ENCODE results near the gene SDSL.

The SDSL gene

DNA sequence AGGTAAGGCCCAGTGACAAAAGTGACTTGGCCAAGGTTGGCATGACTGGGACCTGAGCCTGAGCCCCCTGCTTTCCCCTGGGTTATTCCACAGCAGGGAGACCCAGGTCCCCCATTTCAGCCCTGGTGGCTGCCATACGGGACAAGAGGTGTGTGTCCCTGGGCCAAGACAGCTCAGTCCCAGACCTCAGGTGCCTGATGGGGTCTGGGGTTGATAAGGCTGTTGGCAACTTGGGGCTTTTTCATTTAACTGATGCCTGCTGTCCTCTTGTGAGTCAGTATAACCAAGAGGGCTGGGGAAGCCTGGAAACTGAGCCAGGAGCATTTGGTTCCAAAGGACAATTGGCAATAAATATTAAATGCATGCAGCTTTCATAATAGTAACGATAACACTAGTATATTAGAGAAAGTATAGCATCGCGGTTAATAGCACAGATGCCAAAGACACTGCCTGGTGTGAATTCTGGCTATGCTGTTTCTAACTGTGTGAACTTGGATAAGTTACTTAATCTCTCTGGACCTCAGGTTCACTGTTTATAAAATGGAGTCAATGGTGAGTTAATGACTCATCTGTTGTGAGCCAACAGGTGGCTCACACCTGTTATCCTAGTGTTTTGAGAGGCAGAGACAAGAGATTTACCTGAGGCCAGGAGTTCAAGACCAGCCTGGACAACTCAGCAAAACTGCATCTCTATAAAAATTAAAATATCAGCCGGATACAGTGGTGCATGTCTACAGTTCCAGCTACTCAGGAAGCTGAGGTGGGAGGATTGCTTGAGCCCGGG is 898 bp downstream of the SDSL start:
- FAIRE-seq, result no peak

DNA sequence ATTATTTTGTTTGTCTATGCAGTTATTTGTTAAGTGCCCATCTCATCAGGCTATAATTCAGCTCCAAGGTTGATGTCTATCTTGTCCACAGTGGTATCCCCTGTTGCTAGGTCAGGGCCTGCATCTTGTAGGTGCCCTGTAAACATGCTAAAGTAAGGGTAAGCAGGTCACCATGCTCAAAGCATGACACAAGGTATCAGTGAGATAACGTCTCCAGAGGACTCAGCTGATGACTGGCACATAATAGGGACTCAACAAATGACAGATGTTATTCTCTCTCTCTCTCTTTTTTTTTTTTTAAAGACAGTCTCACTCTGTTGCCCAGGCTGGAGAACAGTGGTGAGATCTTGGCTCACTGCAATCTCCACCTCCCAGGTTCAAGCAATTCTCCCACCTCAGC is 2.3 kb downstream of the SDSL start:
- no peak for FAIRE-seq

DNA sequence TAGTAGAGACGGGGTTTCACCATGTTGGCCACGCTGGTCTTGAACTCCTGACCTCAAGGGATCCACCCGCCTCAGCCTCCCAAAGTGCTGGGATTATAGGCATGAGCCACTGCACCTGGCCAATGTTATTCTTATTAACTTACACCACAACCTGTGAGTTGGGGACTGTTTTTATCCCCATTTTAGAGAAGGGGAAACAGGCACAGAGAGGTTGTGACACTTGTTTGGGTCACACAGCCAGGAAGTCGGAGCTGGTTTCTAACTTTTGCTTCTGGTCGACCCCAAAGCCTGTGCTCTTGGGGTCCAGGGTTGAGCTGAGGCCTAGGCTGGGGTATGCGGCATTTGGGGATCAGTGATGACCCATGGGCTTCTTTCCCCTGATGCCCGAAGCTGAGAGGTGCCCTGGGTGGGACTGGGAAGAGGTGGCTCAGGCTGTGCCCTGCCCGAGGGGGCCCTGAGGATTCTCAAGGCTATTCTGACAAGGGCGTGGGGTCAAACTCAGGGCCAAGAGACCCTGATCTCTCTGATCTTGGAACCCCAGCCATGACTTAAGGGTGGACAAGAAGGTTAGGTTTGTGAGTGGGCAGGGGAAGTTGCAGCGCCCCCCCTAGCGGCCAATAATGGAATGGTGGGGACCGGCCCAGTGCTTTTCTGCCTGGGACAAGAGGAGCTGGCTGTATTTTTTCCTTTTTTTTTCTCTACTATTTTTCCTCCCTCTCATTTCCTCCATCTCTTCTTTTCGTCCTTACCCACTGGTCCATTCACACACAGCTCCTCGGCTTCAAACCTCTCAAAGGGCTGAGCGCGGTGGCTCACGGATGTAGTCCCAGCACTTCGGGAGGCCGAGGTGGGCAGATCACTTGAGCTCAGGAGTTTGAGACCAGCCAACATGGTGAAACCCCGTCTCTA is 3.0 kb downstream of the SDSL start:
- FAIRE-seq, result no peak

DNA sequence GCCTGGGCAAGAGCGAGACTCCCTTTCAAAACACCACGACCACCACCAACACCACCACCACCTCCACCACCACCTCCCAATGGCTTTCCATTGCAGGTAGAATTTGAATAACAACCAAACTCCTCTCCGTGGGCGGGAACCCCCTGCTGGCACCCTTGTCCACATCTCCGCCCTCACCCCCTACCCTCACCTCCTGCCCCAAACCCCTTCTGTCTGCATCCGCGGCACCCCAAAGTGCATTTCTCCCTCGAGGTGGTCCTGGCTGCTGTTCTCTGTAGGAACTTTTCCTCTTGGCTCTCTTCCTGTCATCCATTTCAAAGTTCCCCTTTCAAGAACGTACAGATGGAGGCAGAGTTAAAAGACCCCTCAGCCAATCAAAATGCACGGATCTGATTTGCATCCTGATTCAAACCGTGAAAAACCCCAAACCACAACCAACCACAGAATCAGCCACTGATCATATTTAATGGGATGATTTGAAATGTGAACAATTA is 3.8 kb downstream of the SDSL start:
- no peak for FAIRE-seq

DNA sequence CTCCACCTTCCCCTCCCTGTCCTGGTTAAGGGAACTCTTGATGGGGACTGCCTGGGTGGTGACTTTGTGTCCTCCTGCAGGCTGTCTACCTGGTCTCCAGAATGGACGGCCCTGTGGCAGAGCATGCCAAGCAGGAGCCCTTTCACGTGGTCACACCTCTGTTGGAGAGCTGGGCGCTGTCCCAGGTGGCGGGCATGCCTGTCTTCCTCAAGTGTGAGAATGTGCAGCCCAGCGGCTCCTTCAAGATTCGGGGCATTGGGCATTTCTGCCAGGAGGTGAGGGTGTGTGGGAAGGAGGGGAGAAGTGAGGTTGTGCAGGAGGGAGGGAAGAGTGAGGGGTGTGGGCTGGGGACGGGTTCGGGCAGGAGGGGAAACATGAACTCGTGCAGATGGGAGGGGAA is 5.7 kb downstream of the SDSL start:
- no peak for FAIRE-seq

DNA sequence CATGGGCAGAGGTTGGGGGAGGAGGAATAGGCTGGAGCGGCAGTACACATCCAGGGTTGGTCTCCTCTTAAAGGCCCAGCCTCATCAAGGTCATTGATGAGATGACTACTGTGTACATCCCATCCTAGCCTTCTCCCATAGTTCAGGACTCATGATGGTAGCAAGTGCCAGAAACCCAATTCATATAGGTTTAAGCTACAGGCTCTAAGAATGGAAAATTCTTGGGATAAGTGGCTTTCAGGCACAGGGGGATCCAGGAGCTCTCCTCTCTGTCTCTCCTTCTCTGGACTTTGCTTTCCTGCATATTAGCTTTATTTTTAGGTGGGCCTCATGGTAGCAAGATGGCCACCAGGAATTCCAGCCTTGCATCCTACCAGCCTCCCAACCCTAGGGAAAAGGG is 6.3 kb downstream of the SDSL start:
- no peak for FAIRE-seq

DNA sequence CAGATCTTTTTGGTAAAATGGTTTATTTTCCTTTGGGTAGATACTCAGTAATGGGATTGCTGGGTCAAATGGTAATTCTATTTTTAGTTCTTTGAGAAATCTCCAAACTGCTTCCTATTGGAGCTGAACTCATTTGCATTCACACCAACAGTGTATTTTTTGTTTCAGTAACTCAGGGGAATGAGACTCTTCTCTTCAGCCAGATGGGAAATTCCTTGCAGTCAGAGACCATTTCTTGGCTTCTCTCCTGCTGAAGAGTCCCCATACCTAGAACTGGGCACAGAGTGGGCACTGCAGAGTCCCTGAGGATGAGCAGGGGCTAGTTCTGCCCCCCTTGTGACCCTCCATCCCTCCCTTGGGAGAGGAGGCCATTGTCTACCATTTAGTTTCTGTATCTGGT is 10.8 kb downstream of the SDSL start:
- FAIRE-seq, result no peak

DNA sequence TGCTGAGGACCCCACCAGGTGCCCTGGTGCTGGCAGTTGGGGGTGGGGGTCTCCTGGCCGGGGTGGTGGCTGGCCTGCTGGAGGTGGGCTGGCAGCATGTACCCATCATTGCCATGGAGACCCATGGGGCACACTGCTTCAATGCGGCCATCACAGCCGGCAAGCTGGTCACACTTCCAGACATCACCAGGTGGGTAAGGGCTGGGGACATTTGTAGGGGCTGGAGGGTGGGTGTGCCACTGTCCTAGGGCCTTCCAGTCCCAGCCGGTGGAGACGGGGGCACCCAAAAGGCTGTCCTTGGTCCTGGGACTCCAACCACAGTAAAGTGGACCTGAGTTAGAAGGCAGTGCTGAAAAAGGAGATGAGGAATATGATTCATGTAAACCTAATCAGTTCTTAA is 13.2 kb downstream of the SDSL start:
- FAIRE-seq, result no peak

DNA sequence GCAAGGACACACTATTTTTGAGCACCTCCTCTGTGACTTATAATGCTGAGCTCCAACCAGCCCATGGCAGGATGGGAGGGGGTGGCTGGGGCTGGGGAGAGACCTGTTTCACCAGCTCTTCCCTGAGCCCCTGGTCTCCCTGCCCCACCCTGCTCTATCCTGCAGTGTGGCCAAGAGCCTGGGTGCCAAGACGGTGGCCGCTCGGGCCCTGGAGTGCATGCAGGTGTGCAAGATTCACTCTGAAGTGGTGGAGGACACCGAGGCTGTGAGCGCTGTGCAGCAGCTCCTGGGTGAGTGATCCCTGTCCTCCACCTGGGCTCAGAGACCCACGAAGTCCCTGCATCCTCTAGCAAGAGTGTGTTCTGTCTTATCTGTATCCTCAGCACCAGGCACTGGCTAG is 14.4 kb downstream of the SDSL start:
- FAIRE-seq, result no peak

DNA sequence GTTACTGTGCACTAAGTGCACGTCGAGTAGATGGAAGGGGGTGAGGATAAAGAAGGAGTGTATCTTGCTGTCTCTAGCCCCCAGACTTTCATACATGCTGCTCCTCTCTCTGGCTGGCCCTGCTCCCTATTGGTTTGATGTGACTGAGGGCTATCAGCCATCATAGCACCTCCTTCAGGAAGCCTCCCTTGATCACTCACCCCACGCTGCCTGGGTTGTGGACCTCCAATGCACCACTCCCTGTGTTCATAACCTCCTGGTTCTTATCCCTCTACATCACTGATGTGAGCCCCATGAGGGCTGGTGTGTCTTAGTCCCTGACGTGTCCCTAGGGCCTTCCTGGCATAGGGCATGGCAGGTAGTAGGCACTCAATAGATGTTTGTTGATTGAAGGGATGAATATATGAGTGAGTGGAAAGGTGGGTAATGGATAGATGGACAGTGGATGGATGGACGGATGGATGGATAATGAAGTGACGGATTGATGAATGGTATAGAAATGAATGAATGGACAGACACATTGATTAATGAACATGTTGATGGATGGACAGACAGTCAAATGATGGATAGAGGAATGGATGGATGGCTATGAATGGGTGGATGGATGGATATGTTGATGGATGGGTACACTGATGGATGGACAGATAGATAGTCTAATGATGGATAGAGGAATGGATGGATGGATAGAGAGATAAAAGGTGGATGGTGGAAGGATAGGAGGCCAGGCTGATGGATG is 15.0 kb downstream of the SDSL start:
- FAIRE-seq, result no peak

DNA sequence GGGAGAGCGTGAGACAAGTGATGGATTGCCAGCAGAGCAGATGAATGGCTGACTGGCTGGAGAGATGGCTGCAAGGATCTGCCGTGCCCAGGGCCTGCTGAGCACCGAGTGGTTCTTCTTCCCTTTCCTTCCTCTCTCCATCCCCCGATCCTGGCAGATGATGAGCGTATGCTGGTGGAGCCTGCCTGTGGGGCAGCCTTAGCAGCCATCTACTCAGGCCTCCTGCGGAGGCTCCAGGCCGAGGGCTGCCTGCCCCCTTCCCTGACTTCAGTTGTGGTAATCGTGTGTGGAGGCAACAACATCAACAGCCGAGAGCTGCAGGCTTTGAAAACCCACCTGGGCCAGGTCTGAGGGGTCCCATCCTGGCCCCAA is 15.5 kb downstream of the SDSL start:
- no peak for FAIRE-seq

DNA sequence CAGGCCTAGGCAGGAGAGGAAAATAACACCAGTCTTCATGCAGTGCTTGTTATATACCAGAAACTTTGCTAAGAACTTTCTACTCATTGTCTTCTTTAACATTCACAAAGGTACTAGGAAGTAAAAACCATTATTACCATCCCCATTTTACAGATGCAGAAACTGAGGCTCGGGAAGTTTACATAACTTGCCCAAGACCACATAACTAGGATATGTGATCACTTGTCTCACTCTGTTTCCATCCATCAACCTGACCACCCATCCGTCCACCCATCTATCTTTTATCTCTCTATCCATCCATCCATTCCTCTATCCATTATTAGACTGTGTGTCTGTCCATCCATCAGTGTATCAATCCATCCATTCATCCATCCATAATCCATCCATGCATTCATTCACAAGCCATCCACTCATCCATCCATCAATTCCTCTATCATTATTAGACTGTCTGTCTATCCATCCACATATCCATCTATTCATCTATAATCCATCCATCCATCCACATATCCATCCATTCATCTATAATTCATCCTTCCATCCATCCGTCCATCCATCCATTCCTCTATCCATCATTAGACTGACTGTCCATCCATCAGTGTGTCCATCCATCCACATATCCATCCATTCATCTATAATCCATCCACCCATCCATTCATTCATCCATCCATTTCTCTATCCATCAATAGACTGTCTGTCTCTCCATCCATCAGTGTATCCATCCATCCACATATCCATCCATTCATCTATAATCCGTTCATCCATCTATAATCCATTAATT is 16.5 kb downstream of the SDSL start:
- no peak for FAIRE-seq

DNA sequence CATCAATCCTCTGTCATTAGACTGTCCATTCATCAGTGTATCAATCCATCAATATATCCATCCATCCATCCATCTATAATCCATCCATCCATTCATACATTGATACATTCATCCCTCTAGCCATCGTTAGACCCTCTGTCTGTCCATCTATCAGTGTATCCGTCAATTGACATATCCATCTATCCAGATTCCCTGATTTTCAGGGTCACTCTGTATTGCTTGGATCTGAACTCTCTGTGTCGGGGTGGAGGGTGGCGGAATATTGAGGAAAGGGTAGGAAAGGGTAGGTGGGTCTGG is 17.1 kb downstream of the SDSL start:
- FAIRE-seq, result no peak

DNA sequence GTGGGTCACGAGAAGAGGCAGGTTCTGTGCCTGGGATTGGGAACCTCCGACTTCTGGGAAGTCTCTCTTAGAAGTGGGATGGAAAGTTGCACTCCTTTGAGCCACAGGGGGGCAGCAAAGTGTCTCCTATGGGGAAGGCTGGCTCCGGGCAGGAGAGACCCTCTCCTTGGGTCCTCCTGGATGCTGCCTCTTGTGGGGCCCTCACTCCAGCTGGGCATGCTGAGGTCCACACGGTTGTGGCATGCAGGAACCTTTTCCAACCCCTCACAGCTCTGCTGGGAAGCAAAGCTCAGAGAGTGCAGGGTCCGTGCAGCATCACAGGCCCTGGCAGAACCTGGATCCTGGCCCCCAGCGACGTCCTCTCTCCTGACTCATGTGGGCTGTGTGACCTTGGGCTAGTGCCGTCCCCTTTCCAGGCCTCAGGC is 17.4 kb downstream of the SDSL start:
- FAIRE-seq, result no peak

DNA sequence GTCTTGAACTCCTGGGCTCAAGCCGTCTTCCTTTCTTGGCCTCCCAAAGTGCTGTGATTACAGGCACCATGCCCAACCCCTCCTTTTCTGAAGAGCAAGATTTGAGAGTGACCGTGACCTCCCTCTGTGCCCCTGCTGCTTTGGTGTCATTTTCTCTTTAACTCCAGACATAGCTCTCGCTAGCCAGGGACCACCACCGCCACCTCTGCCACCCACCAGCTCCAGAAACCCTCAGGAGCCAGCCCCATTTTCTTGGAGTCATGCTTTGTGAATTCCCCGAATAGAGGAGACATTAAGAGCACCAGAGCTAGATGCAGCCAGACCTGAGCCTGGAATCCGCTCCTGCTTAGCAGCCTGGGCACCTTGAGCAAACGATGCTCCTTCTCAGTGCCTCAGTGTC is 18.2 kb downstream of the SDSL start:
- FAIRE-seq, result no peak

DNA sequence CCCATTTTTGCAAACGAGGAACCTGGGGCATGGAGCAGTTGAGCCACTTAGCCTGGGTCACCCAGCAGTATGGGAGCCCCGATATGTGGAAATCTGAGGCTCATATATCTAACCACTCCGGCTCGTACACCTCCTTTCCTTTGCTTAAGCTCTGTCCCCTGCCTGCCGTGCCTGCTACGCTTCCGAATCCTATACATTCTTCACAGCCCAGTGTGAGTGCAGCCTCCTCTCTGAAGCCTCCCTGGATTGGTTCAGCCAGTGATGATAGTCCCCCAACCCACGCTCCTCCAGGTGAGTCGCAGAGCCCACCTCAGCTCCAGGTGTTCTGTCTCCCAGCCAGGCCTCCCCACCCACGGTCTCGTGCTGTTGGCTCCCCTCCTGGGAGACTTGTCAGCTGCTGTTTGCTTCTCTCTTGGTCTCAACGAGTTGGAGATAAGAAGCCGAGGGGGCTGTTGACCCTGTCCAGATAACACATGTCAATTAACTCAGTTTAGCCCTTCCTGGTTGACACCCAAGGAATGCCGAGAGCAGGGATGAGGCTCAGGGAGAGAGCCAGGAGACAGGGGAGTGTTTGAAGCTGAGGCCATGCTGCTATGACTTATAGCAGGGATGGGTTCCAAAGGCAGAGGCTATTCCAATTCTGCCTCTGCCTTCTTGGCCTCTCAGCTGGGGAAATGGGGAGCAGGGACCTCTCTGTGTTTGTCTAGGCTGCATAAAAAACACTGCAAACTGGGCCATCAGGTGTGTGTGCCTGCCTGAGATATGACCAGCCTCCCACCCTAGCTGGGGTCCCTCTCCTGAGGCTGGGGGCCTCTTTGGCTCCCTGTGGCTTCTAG is 19.0 kb downstream of the SDSL start:
- no peak for FAIRE-seq

DNA sequence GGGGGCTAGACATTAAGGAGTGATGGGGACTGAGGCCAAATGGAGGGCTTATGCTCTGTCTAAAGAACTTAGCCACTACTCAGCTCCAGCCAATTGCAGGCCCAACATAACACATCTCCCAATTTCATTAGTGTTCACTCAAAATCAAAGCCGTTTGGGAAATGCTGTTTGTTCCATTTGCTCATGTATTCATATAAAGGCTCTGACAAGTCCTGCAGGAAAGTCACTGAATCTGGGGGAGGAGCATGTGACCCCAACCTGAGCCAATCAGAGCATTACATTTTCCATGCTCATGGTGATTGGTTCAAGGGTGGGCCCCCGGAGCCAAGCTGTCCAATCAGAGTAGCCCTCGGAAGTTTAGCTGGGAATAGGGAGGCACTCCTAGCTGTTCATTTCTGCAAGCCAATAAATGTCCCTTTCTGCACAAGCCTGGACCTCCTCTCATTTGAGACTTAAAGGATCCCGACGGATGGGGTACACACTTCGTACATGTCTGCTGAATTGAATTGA is 20.9 kb downstream of the SDSL start:
- FAIRE-seq, result no peak

DNA sequence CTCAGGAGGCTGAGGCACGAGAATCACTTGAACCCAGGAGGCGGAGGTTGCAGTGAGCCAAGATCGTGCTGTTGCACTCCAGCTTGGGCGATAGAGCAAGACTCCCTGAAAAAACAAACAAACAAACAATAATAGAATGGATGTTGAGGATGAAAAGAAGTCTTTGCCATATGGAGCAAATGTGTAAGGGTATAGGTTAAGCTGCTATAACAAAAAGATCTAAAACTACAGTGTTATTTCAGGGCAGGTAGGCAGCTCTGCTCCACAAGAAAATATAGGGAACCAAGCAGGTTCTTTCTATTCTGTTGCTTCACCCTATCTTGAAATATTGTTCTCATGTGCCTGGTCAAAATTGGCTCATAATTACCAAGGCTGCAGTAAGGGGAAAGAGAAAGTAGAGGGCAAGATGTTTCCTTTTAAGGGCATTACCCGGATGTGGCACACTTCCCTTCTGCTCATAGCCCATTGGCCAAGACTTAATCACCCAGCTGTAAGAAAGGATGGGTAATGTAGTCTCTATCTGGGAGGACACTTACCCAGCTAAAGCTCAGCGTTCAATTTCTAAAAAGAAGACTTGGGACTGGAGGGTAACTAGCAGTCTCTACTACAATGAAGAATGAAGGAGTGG is 23.5 kb downstream of the SDSL start:
- no peak for FAIRE-seq

DNA sequence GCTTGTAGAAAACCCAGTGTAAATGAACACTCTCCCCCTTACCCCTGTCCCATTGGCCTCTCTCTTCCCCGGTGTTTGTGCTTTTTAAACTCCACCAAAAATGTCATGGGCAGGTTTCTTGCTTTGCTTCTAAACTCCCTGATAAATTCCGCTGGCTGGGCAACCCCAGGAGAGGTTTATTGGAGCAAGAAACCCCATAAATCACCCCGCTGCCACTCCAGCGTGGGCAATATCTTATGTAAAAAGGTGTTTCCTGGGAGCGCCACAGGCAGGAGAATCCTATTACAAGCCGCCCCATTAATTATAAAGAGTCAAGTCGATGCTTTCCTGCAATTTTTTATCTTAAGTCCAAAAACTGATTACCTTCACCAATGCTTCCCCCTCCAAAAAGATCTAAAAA is 26.7 kb downstream of the SDSL start:
- FAIRE-seq, result no peak

DNA sequence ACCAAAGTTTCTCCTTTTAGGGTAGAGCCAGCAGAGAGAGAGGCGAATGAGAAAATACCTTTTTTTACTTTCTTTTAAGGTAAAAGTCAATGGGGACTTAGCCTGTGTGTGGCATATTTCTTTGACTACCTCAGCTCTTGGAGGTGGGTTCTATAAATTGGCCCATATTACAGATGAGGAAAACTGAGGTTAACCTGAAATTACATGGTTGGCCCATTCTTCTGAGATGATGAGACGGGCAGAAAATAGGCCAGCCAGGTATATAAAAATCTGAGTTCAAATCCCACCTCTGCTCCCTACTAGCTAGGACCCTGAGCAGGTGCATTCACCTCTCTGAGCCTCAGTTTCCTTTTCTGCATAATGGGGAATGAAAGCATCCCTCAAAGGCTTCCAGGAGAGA is 27.1 kb downstream of the SDSL start:
- no peak for FAIRE-seq

DNA sequence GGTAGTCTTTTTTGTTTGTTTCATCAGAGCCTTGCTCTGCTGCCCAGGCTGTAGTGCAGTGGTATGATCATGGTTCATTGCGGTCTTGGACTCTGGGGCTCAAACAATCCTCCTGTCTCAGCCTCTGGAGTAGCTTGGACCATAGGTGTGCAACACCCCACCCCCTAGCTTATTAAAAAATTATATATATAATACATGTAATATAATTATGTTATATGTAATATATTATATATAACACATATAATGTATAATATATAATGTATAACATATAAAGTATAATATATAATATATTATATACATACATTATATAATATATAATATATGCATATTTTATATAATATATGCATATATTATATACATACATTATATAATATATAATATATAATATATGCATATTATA is 27.7 kb downstream of the SDSL start:
- FAIRE-seq, result peak; percentile 99

Measured in colon (tissue), 2 donors.